Hindlimb muscle (tissue), 1 donor: ENCODE measurements around the gene RCVRN. TPM values are rescaled to one million over a fixed set of nuclear protein-coding genes. Genes with fewer than 3 reads are reported as not detected.

ENCODE experiments used
- DNase-seq: peaks from one replicate; pipeline ENCODE4 v3.0.0-alpha.2; 2013
- polyA plus RNA-seq: library from polyadenylated mRNA; unstranded; fragments of 120-200 nt; gene quantifications from one replicate; pipeline ENCODE4 v1.2.1, GENCODE V29; 2013; ENCODE audit not compliant: insufficient read length

Gene RCVRN
- polyA plus RNA-seq = 1.1 TPM

DNA sequence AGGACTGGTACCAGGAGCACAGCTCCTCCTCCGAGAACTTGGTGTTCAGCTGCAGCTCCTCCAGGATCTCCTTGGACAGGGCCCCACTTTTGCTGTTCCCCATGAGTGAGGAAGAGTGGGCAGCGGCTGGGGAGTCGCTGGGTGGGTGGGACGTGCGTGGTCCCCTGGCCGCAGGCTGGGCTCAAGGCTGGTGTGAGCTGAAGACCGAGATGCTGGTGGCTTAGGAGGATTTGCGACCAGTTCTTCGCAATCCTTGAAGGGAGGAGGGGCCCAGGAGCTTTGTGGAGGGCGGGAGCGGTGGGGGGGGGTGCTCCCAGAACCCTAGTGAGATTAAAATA lies at the start of gene RCVRN:
RCVRN (minus strand) TSS at position 194 of the 338 bp plus-strand sequence; CDS start at position 103, 91 bp downstream.
- DNase-seq = no peak

DNA sequence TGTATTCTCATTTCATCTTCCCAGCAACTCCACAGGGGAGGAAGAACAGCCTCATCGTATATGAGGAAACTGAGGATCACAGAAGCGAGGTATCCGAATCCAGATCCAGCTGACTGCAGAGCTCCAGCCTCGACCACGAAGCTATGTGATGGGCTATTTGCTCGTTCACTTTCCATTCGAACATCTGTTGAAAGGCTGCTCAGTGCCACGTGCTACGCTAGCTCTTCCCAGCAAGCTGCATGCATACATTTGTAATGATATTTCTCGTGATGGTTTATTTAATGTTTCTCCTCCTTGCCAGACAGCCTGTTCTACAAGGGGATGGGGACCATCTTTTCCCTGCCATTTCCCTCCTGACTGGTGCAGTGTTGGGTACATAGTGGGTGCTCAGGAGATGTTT lies 48.4 kb upstream of the RCVRN start:
- no peak for DNase-seq

DNA sequence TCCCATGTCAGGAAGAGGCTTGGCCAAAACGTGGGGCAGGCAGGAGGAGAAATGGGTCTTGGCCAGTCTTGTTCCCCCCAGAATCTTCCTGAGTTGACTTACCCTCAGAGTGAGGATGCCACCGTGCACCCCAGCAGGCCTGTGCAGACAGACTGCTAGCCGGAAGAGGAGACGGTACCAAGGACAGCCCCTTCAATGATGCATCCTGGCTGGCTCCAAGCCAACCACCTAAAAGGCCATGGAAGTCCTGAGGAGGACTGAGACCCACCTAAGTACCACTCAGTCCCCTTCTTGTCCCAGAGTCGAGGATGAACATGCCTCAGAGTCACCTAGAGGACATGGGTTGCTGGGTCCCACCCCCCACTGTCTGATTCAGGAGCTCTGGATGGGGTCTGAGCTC lies 46.7 kb upstream of the RCVRN start:
- no peak for DNase-seq

DNA sequence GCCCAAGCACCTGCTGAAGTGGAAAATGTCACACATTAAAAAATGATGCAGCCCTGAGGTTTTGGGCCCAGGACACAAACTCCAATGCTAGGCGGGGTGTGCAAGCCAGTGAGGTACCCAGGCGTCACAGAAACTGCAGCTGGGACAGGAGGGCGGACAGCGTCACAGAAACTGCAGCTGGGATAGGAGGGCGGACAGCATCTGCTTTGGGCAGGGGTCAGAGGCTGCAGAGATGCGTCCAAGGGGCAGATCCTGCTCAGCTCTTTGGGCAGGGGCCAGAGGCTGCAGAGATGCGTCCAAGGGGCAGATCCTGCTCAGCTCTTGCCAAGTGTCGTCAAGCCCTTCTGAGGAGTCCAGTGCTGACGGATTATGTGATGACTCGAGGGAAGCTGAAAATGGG lies 43.9 kb upstream of the RCVRN start:
- DNase-seq = no peak

DNA sequence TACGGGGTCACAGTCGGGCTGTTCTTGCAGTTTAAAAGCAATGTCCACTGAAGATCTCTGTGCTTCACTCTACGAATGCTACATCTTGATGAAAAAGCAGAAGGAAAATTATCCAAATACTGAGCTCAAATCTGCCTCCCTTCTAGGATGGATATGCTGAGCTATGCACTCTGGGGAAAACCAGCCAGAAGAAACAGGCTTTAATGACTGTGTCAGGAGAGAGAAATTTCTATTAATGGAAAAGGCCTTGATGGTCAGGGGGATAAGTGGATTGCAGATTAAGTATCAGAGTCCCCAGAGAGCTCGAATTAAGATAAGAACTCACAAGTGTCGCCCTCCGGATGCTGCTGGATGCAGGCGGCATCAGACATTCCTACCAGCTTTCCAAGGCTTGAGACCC lies 39.6 kb upstream of the RCVRN start:
- DNase-seq = no peak

DNA sequence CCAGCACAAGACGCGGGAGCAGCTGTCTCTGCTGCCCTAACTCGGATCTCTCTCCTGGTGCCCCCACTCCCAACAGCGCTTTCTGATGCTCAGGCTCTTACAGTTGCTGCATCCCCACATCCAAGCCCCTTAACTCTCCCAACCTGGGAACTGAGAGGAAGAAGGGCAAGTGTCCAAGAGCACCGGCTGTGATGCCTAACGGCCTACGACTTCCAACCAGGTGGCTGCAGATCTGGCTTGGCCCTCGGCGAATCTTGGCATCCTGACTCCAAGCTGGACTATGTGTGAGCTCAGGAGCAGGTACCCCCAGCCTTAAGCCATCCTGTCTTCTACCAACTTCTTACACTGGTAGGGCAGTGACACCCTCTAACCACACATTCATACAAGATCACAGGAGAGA lies 38.3 kb upstream of the RCVRN start:
- no peak for DNase-seq

DNA sequence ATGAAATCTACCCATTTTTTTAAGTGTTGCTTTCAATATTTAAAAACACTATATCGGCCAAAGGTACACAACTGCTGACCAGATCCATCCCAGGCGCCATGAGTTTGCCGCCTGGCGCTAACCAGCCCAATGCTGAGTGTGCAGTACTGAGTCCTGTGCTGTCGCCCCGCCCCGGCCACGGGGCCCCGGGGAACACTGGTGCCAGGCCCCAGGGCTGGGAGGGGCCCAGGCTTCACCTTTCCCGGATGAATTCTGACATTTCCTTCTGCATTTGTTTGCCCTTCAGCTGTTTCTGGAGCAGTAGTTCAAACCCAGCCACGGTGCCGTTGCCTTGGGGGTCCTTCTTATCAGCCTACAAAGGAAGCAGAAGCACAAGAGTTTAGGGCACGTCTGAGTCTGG lies 37.8 kb upstream of the RCVRN start:
- DNase-seq = no peak

DNA sequence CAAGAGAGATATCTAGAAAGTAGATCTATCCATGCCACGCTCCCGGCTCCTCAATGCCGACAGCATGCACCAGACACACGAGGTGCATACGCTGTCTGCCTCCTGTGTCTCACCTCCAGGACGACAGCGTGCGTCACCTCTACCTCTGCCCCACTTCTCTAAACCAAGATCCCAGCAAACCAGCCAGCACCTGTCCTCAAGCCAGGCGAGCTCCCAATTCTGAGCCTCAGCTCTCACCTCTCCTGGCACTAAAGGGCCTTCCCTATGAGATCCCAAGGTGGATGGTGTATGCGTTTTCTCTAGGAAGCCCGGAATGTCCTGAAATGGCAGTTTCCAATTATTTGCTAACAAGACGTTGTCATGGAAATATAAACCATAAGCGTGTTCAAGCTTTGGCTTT lies 36.2 kb upstream of the RCVRN start:
- no peak for DNase-seq

DNA sequence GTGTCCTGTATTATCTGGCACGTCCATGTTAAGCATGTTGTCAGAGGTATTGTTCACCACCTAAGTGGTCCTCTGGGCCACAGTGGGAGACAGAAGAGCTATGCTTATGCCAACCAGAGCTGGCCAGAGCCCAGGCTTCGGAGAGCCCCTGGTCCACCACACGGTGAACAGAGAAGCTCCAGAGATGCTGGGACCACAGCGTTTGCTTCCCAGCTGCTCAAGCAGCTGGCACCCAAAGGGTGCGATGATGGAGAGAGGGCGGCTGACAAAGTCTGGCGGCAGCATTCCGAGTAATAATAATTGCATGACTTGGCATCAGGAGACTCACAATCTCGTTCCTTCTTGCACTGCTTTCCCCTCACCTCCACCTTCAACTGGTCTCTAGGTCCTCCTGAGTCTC lies 35.8 kb upstream of the RCVRN start:
- no peak for DNase-seq

DNA sequence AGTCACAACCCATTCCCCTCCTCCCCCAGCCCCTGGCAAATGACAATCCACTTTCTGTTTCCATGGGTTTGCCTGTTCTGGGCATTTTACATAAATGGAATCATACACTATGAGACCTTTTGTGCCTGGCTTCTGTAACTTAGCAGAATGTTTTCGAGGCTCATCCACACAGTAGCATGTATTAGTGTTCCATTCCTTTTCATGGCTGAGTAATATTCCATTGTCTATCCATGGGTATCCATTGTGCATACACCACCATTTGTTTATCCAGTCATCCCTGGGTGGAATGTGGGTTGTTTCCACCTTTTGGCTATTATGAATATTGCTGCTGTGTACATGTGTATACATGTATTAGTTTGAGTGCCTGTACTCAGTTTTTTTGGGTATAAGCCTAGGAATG lies 33.7 kb upstream of the RCVRN start:
- DNase-seq = no peak

DNA sequence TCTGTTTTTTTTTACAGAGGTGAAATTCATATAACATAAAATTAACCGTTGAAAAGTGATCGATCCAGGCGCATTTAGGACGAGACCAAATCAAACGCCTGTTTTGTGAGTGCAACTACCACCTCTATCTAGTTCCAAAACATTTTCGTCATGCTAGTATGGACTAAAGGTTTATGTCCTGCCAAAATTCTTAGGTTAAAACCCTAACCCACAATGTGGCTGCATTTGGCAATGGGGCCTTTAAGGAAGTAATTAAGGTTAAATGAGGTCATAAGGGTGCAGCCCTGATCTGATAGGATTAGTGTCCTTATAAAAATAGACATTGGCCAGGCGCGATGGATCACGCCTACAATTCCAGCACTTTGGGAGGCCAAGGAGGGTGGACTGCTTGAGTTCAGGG lies 32.8 kb upstream of the RCVRN start:
- DNase-seq = no peak

DNA sequence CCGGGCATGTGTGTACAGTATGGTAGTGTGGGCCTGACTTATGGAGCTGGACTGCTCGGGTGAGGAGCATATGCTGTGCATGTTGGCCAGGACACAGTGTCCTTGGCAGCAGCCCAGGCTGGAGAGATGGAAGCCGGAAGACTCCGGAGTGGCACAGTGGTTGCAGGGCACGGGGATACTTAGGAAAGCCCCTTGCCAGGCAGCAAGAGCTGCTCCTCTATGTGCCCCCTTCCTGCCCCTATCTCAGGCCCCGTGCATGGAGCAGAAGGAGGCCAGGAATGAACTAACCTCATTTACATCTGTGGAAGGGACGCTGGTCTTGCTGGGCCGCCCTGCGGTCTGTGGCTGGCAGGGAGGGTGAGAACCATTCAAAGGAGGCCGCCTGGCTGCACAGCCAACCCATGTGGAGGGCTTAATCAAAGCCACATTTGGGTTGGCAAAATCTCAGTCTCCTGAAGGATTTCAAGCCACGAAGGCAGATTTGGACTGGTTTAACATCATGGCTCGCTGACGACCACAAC lies 32.2 kb upstream of the RCVRN start:
- DNase-seq = peak; percentile 79

DNA sequence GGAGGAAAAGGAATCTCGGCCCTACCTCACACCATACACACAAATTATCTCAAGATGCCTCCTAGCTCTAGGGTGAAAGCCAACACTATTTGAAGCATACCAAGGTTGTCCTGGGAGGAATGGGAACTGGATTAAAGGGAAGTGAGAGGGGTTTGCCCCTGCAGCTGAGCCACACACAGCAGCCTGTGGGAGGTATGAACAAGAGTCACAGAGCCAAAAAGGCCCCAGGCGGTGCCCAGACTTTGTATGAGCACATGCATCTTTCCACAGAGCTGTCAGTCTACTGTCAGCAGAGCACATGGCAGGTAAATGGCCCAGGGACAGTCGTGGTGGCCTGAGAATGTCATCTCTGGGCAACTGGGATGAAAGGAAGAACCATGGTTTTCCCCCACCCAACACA lies 31.0 kb upstream of the RCVRN start:
- no peak for DNase-seq

DNA sequence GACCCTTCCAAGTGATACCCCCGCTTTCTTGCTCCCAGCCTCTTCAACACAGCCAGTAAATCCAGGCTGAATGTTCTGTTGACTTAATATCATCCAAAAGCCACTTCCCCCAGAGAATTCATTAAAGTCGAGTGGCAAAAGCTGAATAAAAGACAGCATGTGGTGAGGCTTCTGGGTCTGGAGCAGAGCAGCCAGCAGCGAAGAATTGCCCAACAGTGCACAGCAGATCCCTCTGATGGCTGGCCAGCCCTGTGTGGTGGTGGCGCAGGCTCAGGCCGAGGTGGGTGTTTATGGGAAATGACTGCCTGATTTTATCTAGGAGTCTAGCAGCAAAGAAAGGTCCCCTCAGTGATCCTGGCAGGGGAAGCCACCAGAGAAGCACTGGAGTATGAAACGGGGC lies 30.3 kb upstream of the RCVRN start:
- DNase-seq = no peak

DNA sequence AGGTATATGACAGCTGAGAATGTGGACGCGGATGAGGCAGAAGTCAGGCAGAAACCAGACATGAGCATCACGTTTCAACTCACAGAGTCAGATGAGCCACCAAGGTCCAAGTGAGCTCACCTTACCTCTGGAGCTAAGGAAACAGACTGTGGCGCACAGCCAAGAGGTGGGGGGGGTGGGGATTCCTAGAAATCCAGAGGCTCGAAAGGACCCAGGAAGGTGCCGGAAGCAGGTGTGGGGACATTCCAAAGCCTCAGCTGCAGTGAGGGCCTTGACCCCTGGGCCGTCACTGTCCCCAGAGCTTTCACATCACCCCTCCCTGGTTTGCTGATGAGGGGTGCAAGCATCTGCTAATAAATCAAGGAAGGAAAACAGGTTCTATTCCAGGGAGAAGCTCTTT lies 29.3 kb upstream of the RCVRN start:
- no peak for DNase-seq

DNA sequence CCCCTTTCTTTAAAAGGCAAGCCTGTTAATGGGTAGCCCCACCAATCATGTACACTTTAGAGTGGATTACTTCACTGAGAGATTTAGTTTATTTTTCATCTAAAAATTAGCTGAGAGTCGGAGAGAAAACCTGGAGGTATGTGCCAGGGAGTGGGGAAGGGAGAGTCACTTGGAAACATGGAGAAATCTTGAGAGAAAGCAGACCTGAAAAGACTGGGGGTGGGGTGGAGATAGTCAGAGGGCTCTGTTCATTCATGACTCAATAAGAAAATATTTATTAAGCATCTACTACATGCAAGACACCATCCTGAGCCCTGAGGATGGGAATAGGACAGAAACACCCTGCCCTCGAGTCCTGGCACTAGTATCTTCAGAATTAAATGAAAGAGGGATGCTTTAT lies 27.4 kb upstream of the RCVRN start:
- DNase-seq = no peak

DNA sequence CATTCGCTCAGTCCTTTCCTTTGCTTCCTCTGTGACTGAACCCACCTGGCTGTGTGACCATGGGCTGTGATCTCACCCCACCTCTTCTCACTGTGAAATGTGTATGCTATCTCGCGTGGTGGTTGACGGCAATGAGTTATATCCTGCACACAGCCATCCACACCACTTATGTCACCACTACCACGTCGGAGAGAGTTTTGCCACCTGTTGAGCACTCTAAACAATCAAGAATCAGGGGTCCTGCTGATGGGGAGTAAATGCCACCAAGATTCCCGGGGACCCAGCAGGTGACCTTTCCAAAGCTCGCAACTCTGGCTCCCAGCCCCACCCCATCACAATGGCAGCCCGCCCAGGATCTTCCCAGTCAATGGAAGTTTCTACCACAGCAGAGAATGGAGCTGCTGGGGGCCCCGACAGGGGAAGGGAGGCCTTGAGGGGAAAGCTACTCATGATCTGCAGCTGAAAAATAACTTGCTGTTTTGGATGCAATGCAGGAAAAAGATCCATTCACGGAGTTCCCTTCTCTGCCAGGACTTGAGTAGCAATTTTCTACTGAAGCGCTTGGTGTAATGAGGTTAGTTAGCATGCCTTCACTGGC lies 26.2 kb upstream of the RCVRN start:
- DNase-seq = peak; percentile 42

DNA sequence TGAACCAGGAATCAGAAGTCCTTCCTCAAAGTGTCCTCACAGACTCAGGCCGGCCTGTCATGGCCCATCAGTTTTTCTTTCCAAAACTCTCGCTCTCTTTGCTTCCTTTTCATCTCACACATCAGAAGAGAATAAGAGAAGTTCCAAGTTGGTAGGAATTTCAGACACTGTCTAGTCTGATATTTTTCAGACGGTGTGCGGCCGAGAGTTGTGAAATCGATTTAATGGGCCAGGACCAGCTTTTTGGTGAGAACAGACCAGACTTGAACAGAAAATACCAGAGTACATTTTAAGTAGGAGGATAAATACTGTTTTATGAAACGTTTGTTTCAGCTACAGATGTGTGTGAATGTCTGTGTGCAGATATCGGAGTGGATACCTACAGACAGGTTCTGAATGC lies 24.8 kb upstream of the RCVRN start:
- no peak for DNase-seq

DNA sequence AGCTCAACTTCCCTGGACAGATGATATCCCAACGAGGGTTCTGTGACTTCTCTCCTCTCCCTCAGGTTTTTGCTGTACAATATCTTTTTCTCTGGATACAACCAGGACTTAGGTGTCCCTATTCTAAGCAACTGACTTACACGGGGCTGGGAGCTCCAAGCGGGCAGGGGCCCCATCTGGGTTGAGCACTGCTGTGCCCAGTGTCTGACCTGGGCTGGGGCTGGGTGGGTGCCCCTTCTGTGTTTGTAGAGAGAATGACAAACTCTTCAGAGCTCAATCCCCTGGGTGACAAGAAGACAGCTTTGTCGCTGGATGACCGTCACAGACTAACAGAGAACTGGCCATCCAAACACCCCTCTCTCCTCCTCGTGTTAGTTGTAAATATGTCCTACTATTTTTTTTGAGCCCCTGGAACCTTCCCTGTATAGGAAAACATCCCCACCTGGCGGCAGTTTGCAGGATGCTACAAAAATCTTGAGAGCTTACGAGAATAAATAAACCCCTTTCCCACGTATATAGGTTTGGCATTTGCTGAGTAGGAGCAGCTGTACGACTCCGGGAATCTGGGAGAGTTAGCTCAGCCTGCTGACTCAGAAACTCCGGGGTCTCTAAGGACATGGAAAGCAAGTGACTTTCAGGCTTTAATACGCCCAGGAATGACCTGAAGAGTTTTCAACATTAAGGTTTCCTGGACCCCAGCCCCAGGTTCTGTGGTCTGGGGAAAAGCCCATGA lies 23.7 kb upstream of the RCVRN start:
- peak; percentile 83 for DNase-seq

DNA sequence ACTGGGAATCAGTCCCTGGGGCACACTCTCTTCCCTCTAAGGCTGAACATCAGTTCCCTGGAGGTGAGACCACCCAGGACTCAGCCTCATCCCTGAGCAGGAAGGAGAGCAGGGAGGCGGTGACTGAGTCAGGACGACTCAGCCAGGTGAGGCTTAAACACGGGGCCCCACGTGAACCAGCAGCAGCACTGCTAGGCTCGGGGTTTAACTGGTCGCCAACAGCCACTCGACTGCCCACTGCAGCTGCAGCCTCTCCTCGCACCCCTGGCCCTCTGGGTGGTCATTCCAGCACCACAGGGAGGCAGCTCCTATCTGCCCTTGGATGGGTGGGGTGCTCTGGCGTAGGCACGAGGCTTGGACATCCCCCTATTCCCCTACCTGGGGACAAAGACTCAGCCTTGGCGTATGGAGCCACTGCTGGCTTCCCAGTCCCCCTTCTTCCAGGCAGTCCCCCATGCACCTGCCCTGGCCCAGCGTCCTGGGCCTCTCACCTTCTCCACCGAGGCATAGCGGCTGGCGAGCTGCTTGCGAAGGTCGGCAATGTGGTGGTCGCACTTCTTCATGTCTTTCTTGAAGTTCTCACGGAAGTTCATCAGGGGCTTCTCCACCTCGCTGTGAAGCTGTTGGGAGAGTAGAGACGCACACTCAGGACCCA lies 21.2 kb upstream of the RCVRN start:
- DNase-seq = no peak

DNA sequence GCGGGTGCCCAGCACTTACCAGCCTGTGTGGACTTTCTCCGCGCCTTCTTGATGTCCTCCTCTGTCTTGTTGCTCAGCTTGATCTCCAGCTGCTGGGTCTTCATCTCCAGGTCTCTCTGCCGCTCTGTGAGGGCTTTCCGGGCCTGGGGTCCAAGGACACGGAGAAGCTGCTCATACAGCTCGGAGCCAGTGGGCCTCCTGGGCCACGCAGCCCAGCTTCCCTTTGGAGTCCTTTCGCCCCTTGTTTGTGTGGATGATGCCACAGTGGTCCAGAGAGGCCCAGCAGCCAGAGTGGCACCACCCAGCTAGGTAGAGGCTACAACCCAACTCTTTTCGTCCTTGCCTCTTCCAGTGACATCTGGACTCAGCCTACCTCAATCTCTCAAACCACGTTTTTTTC lies 20.4 kb upstream of the RCVRN start:
- DNase-seq = no peak

DNA sequence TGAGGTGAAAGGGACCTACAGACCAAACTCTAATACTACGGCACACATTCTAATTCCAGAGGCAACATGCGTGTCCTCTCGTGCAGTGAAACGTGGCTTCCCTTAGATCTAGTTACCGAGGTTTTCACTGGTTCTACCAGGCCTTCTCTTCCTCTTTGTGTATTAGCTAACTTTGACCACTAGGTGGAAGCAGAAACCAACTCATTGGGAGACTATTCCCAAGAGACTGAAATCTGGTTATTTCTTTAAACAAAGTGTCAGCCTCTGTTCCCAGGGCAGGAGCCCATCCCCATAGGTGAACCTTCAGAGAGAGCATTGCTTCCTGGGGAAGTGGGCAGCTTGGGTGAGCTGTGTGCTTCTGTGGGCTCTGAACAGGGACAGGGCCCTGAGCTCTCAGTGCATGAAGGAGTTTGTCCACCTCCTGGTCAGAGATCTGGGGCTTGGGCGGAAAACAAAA lies 19.7 kb upstream of the RCVRN start:
- DNase-seq = peak; percentile 61

DNA sequence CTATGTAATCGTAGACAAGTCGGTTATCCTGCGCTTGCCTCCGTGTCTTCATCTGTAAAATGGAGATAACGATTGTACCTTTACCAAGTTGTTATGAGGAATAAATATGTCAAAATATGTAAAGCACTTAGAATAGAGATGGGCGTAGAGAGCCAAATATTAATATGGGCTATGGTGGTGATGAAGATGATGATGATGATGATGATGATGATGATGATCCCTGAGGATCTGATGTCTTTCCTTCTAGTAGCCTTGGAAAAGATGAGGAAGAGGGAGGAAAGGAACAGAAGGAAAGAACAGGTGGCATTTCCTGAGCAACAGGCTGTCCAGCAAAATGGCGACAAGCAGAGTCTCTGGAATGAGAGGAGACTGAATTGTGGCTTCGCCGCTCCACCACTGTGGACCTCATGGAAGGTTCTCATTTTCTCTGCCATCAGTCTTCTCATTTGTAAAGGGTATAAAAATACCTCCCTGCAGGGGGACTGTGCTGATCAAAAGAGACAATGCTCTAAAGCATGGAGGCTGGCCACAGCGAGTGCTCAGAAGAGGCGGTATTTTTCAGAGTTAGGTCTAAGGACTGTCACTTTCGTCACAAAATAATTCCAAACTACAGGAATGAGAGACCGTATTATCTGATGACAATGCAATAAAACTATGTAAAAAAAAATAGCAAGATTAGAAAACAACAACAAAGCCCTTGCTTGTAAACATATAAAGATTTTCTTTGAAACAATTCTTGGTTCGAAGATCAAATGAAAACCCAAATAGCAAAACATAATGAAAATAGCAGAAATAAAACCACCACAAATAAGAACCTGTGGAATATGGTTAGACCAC lies 17.2 kb upstream of the RCVRN start:
- no peak for DNase-seq
